Germinal center (tissue), 1 donor: ENCODE data around the gene PLXNB3.

ENCODE experiments used
- DNase-seq: peaks from one replicate; pipeline ENCODE4 v3.0.0; 2012; ENCODE audit warnings: mixed read lengths, low spot score

PLXNB3 gene

GRCh38 chrX:153774576-153775292, 10.7 kb downstream of the PLXNB3 start:
- DNase-seq, result no peak

DNA sequence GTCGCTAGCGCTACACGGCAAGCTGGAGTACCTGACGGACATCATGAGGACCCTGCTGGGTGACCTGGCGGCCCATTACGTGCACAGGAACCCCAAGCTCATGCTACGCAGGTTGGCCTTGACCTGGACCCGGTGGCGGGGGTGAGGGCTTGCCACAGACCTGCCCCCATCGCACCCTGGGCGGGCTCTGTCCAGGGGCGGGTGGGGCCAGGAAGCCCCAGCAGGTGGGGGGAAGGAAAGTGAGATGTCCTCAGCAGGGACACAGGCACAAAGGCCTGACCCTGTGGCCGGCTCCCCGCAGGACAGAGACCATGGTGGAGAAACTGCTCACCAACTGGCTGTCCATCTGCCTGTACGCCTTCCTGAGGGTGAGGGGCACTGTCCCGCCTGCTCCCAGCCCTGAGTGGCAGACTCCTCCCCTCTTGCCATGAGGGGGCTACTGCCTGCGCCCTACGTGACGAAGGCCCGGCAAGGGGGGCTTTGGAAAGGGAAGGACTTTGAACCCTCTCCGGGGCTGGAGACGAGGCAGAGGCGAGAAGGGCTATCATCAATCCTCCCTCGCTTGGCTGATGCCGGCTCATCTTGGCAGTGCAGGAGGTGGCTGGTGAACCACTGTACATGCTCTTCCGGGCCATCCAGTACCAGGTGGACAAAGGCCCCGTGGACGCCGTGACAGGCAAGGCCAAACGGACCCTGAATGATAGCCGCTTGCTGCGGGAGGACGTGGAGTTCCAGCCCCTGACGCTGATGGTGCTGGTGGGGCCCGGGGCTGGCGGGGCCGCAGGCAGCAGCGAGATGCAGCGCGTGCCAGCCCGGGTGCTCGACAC, 11.5 kb downstream of the PLXNB3 start:
- DNase-seq, result no peak

- DNase-seq, result no peak
Measured at GRCh38 chrX:153776120-153776599, 12.1 kb downstream of the PLXNB3 start.

GRCh38 chrX:153776611-153777045, 12.6 kb downstream of the PLXNB3 start:
- no peak for DNase-seq

- DNase-seq, result no peak
Measured at GRCh38 chrX:153777261-153778090, 13.4 kb downstream of the PLXNB3 start.

DNA sequence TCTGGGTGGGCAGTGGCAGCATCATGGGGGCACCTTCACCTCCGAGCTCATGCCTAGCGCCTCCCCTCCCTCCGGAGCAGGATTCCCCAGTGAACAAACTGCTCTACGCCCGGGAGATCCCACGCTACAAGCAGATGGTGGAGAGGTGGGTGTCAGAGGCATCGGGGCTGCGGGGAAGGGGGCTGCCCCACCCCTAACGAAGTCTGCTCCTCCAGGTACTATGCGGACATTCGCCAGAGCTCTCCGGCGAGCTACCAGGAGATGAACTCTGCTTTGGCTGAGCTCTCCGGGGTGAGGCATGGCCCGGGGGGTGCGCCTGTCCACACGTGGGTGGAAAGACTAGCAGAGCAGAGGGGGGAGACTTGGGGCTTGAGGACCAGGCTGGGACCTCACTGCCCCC, 14.1 kb downstream of the PLXNB3 start:
- DNase-seq, result no peak

GRCh38 chrX:153778684-153779101, 14.6 kb downstream of the PLXNB3 start:
- DNase-seq, result no peak

DNA sequence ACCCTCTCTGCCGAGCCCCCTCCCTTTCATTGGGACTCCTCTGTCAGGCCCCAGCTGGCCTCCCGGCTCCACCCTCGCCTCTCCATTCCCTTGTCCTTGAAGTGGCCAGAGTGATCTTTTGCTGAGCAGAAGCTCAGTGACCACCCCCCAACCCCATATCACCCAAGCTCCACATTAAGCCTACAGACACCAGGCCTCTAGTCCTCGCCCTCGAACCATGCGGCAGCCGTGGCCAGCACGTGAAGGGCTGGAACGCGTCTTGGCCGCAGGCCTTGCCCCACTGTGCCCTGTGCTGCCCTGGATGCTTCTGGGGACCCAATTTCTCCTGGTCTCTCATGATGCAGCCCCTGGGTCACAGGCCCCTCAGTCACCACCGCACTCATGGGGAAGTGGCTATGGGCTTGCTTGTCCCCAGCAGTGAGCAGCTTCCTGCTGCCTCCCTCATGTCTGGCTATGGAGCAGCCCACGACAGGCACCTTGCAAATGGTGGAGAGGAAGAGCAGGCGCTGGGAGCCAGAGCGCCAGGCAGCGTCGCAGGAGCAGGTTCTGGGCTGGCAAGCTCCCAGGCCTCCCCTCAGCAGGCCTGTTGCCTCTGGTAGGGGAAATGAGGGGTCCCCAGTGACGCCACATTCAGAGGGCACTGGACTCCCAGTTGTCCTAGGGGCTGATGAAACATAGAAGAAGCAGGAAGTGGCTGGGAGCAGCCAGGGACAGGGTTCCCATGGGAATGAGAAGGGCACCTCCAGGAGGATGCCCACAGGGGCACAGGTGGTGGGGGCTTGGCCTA, 16.0 kb downstream of the PLXNB3 start:
- no peak for DNase-seq

GRCh38 chrX:153780678-153781427, 16.8 kb downstream of the PLXNB3 start, which contains the start of gene SRPK3:
Gene SRPK3, plus strand, starts transcription at chrX:153781041. Its CDS starts 46 bp downstream, at chrX:153781087.
- DNase-seq, result no peak

DNA sequence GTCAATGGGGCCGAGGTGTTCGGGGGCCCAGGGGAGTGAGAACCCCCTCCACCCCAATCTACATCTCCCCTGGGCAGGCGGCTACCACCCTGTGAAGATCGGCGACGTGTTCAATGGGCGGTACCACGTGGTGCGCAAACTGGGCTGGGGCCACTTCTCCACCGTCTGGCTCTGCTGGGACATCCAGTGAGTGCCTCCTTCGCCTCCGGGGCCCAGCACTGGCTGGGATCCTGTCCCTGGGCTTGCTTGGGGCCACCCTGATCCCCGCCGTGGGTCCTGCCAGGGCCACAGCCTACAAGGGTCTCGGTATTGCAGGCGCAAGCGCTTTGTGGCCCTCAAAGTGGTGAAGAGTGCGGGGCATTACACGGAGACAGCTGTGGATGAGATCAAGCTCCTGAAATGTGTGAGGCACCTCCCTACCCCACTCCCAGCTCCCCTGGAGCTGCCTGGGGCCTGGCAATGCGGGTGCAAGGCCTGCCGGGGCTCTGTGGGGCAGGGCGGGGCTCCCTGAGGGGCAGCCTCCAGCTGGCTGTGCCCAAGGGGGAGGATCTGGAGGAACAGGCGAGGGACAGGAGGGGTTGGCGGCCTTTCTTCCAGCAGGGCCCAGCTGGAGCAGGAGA, 17.5 kb downstream of the PLXNB3 start:
- no peak for DNase-seq

GRCh38 chrX:153782313-153782712, 18.3 kb downstream of the PLXNB3 start:
- DNase-seq, result no peak

GRCh38 chrX:153782871-153783270, 18.8 kb downstream of the PLXNB3 start:
- DNase-seq, result no peak

DNA sequence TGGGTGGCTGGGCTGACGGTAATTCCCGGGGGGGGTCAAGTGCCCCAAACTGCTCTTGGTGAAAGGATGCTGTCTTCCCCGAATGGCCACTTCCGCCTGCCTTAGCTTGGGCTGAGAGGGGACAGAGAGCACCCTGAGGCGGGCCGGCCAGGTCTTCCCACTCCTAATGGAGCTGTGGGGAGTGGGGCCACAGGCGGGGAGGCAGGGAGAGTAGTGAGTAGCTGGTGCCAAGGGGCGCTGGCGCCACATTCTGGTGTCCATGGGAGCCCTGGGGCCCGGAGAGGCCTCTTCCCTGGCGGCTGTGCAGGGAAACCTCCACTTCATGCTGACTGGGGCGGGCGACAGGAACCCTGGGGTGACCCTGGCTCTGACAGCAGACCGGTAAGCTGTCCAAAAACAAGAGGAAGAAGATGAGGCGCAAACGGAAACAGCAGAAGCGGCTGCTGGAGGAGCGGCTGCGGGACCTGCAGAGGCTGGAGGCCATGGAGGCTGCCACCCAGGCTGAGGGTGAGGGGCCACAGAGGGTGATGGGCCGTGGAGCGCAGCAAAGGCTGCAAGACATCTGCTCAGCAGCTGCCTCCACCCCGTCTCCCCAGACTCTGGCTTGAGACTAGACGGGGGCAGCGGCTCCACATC, 19.4 kb downstream of the PLXNB3 start:
- DNase-seq, result no peak

DNA sequence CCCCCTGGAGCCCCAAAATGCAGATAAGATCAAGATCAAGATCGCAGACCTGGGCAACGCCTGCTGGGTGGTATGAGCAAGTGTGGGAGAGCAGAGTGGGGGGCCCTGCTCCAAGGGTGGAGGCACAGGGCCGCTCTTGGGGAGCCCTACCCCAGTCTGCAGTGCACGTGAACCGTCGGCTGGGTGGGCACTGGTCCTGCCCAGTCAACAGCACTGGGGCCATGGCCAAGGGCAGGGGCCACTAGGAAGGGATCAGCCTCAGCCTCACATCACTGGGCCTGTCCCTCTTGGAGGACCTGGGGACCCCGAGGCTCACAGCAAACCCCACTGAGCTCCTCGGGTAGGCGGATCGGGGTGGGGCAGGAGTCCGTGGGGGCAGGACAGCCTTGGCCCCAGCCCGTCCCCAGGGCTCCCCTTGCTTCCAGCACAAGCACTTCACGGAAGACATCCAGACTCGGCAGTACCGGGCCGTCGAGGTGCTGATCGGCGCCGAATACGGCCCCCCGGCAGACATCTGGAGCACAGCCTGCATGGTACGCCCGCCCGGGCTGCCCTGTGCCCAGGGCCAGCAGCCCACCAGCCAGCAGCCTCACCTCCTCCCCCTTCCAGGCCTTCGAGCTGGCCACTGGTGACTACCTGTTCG, 20.4 kb downstream of the PLXNB3 start:
- DNase-seq, result no peak

DNA sequence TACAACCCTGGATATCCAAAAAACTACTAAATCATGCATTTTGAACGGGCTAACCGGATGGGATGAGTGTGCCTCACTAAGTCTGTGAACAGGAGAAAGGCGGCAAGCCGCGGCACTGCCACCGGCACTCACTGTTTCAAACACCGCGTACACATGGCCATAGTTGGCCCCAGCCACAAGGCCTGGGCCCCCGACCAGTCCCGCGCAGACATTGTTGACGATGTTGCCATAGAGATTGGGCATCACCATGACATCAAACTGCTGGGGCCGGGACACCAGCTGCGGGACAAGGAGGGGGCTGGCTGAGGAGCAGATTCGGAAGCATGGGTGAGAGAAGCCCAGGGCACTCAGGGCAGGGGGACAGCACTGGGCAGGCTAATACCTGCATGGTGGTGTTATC, 22.6 kb downstream of the PLXNB3 start:
- no peak for DNase-seq

DNA sequence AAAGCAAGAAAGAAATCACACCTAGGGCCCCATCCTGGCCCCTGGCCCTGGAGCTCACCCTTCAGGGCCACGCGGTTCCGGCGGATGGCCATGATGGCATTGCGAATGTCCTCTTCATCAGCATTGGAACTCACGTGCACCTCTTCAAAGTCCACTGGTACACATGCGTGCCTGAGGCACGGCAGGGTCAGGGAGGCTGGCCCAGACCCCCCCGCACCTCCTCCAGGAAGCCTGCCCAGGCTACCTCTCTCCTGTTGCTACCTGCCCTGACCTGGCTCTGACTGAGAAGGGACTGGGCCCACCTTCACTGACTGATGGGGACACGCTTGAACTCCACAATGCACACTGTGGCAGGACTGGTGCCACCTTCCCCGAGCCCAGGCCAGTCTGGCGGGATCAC, 25.6 kb downstream of the PLXNB3 start:
- no peak for DNase-seq

GRCh38 chrX:153791104-153791852, 27.2 kb downstream of the PLXNB3 start:
- DNase-seq, result no peak

DNA sequence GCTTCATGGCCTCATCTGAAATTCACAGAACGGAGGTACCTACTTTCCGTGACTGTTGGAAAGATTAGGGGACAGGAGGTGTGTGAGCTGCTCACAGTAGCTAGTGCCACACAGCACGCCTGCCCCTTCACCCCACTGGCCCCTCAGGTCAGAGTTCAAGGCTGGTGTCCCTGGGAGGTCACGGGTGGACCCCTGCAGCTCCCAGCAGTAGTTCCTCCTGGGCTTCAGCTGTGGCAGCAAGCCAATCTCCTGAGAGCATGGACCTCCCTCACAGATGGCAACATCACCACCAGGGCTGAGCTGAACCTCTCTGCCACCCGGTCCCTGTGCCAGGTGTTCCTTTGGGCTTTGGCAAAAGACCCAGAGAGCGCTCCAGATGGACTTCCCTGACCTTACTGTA, 28.3 kb downstream of the PLXNB3 start:
- no peak for DNase-seq
